Measurements from ENCODE around the gene FBXW8. TPM values are rescaled to one million over a fixed set of nuclear protein-coding genes. Genes with fewer than 3 reads are reported as not detected.

FBXW8 gene
- total RNA-seq, 2 donors from 2014 or later: 26.1 to 34.7 TPM

- H3K9ac ChIP-seq (ENCODE audit: extremely low read depth, low read length, poor library complexity, severe bottlenecking): no peak overlapping the region
- peaks cover 14% of the 10 kb centered on the region for H3K4me1 Mint-ChIP-seq
- H3K9me3 ChIP-seq (ENCODE audit: control insufficient read depth, low read length): no peaks in the 10 kb centered on the region
- no peak overlapping the region for H3K4me3 ChIP-seq (ENCODE audit: low read length)
- TF ChIP-seq CTCF (conservative IDR thresholded peaks at IDR 0.05): no peak
- WGBS, 2 experiments (ENCODE audit: insufficient coverage in 1 of 2, insufficient read length in 1 of 2): 56 to 68% methylated on average over 5 of the region's 5 CpGs
- H3K36me3 ChIP-seq (ENCODE audit: control insufficient read depth, insufficient read depth, low read length): peaks cover 16% of the 10 kb centered on the region
- H3K27me3 ChIP-seq (ENCODE audit: control insufficient read depth, insufficient read depth, low read length, poor library complexity, severe bottlenecking): no peaks in the 10 kb centered on the region
- H3K9me3 Mint-ChIP-seq: no peaks in the 10 kb centered on the region
- H3K4me1 ChIP-seq (ENCODE audit: control insufficient read depth, insufficient read depth, low read length): no peaks in the 10 kb centered on the region
- H3K27ac Mint-ChIP-seq: peak overlapping the region; percentile 46
- DNase-seq: peak; percentile 84
- H3K4me3 Mint-ChIP-seq: no peak overlapping the region
- peaks cover 23% of the 10 kb centered on the region for H3K36me3 Mint-ChIP-seq (ENCODE audit: low read depth)
- H3K27ac ChIP-seq (ENCODE audit: low read depth, low read length): no peak overlapping the region
- H3K27me3 Mint-ChIP-seq (ENCODE audit: insufficient read depth): no peaks in the 10 kb centered on the region
These were observed 89.6 kb downstream of the FBXW8 start for GRCh38 chr12:117000316-117000715.

GRCh38 chr12:117002051-117002817, 91.5 kb downstream of the FBXW8 start:
- H3K27ac ChIP-seq (ENCODE audit: low read depth, low read length): no peak overlapping the region
- no peak overlapping the region for H3K4me3 ChIP-seq (ENCODE audit: low read length)
- no peaks in the 10 kb centered on the region for H3K9me3 ChIP-seq (ENCODE audit: control insufficient read depth, low read length)
- no peak overlapping the region for H3K9ac ChIP-seq (ENCODE audit: extremely low read depth, low read length, poor library complexity, severe bottlenecking)
- peaks cover 14% of the 10 kb centered on the region for H3K4me1 Mint-ChIP-seq
- DNase-seq: no peak
- H3K27ac Mint-ChIP-seq: no peak overlapping the region
- no peaks in the 10 kb centered on the region for H3K4me1 ChIP-seq (ENCODE audit: control insufficient read depth, insufficient read depth, low read length)
- no peaks in the 10 kb centered on the region for H3K9me3 Mint-ChIP-seq
- no peak for TF ChIP-seq CTCF (conservative IDR thresholded peaks at IDR 0.05)
- H3K27me3 ChIP-seq (ENCODE audit: control insufficient read depth, insufficient read depth, low read length, poor library complexity, severe bottlenecking): no peaks in the 10 kb centered on the region
- H3K36me3 Mint-ChIP-seq (ENCODE audit: low read depth): peaks cover 22% of the 10 kb centered on the region
- no peaks in the 10 kb centered on the region for H3K27me3 Mint-ChIP-seq (ENCODE audit: insufficient read depth)
- H3K36me3 ChIP-seq (ENCODE audit: control insufficient read depth, insufficient read depth, low read length): peaks cover 16% of the 10 kb centered on the region
- 93 to 100% methylated on average over 18 to 21 of the region's 21 CpGs for WGBS, 2 experiments (ENCODE audit: insufficient coverage in 1 of 2, insufficient read length in 1 of 2)
- no peak overlapping the region for H3K4me3 Mint-ChIP-seq

- Mint-ChIP-seq H3K27ac (no peak overlapping the region), H3K4me3 (no peak overlapping the region), H3K4me1 (peaks cover 6% of the 10 kb centered on the region), H3K27me3 (ENCODE audit: insufficient read depth) (no peaks in the 10 kb centered on the region), H3K9me3 (no peaks in the 10 kb centered on the region), H3K36me3 (ENCODE audit: low read depth) (peaks cover 30% of the 10 kb centered on the region)
- H3K27ac ChIP-seq (ENCODE audit: low read depth, low read length): no peak overlapping the region
- no peak overlapping the region for H3K9ac ChIP-seq (ENCODE audit: extremely low read depth, low read length, poor library complexity, severe bottlenecking)
- H3K4me3 ChIP-seq (ENCODE audit: low read length): no peak overlapping the region
- 82 to 91% methylated on average over 8 of the region's 8 CpGs for WGBS, 2 experiments (ENCODE audit: insufficient coverage in 1 of 2, insufficient read length in 1 of 2)
- H3K36me3 ChIP-seq (ENCODE audit: control insufficient read depth, insufficient read depth, low read length): peaks cover 24% of the 10 kb centered on the region
- no peaks in the 10 kb centered on the region for H3K4me1 ChIP-seq (ENCODE audit: control insufficient read depth, insufficient read depth, low read length)
- no peaks in the 10 kb centered on the region for H3K27me3 ChIP-seq (ENCODE audit: control insufficient read depth, insufficient read depth, low read length, poor library complexity, severe bottlenecking)
- H3K9me3 ChIP-seq (ENCODE audit: control insufficient read depth, low read length): no peaks in the 10 kb centered on the region
- no peak for TF ChIP-seq CTCF (conservative IDR thresholded peaks at IDR 0.05)
- no peak for DNase-seq
These were observed 93.2 kb downstream of the FBXW8 start for GRCh38 chr12:117003883-117004404.

All from endodermal cell (in vitro differentiated cells).